Measurements from ENCODE around the gene CACNB2.
"Not testable (repeated sequence)": the region's sequence is repeated elsewhere in the genome, so short reads cannot be mapped to it uniquely, and the experiment has no call there.

Gene CACNB2

GRCh38 chr10:18144928-18145327 is 4.7 kb downstream of the CACNB2 start:
- no peak for TF ChIP-seq CTCF (IDR thresholded peaks at IDR 0.05)
- H3K27me3 ChIP-seq: peaks cover 46% of the 10 kb centered on the region
- no peak overlapping the region for H3K27ac ChIP-seq
- no peak overlapping the region for H3K4me3 ChIP-seq (ENCODE audit: low read depth in 1 of 2, low read length in 1 of 2)
- H3K4me1 ChIP-seq (ENCODE audit: control insufficient read depth in 1 of 2, insufficient read depth in 1 of 2, low read depth in 1 of 2, low read length in 1 of 2): peaks cover 17 to 18% of the 10 kb centered on the region in 2 experiments
- H3K9me3 ChIP-seq: no peaks in the 10 kb centered on the region
- H3K36me3 ChIP-seq: no peaks in the 10 kb centered on the region

GRCh38 chr10:18145652-18146051 is 5.4 kb downstream of the CACNB2 start:
- TF ChIP-seq CTCF (IDR thresholded peaks at IDR 0.05): no peak

GRCh38 chr10:18149196-18149800 is 9.1 kb downstream of the CACNB2 start:
- H3K27ac ChIP-seq: no peak overlapping the region
- no peaks in the 10 kb centered on the region for H3K36me3 ChIP-seq
- H3K4me3 ChIP-seq (ENCODE audit: low read depth in 1 of 2, low read length in 1 of 2): no peak overlapping the region
- peaks cover 3% of the 10 kb centered on the region for H3K27me3 ChIP-seq
- H3K4me1 ChIP-seq (ENCODE audit: control insufficient read depth in 1 of 2, insufficient read depth in 1 of 2, low read depth in 1 of 2, low read length in 1 of 2): no peaks in the 10 kb centered on the region
- H3K9me3 ChIP-seq: no peaks in the 10 kb centered on the region
- TF ChIP-seq CTCF (IDR thresholded peaks at IDR 0.05): no peak

More at GRCh38 chr10:18145652-18146051, 5.4 kb downstream of the CACNB2 start:
- Histone ChIP-seq H3K27ac (no peak overlapping the region), H3K36me3 (no peaks in the 10 kb centered on the region), H3K4me1 (ENCODE audit: control insufficient read depth in 1 of 2, insufficient read depth in 1 of 2, low read depth in 1 of 2, low read length in 1 of 2) (peaks cover 11 to 14% of the 10 kb centered on the region in 2 experiments), H3K27me3 (peaks cover 39% of the 10 kb centered on the region), H3K9me3 (no peaks in the 10 kb centered on the region), H3K4me3 (ENCODE audit: low read depth in 1 of 2, low read length in 1 of 2) (no peak overlapping the region)

GRCh38 chr10:18151356-18151890 is 11.2 kb downstream of the CACNB2 start:
- no peak overlapping the region for H3K4me3 ChIP-seq (ENCODE audit: low read depth in 1 of 2, low read length in 1 of 2)
- no peak for TF ChIP-seq CTCF (IDR thresholded peaks at IDR 0.05)

GRCh38 chr10:18153381-18153780 is 13.2 kb downstream of the CACNB2 start:
- H3K4me3 ChIP-seq (ENCODE audit: low read depth in 1 of 2, low read length in 1 of 2); H3K27ac ChIP-seq; H3K4me1 ChIP-seq (ENCODE audit: control insufficient read depth in 1 of 2, insufficient read depth in 1 of 2, low read depth in 1 of 2, low read length in 1 of 2); H3K9me3 ChIP-seq; H3K27me3 ChIP-seq; H3K36me3 ChIP-seq: not testable (repeated sequence)

More at GRCh38 chr10:18151356-18151890, 11.2 kb downstream of the CACNB2 start:
- Histone ChIP-seq H3K9me3 (no peaks in the 10 kb centered on the region), H3K4me1 (ENCODE audit: control insufficient read depth in 1 of 2, insufficient read depth in 1 of 2, low read depth in 1 of 2, low read length in 1 of 2) (no peaks in the 10 kb centered on the region), H3K27ac (no peak overlapping the region), H3K27me3 (no peaks in the 10 kb centered on the region), H3K36me3 (no peaks in the 10 kb centered on the region)

GRCh38 chr10:18155321-18155720 is 15.1 kb downstream of the CACNB2 start:
- no peak for TF ChIP-seq CTCF (IDR thresholded peaks at IDR 0.05)
- Histone ChIP-seq H3K27me3 (no peaks in the 10 kb centered on the region), H3K27ac (no peak overlapping the region)

GRCh38 chr10:18156797-18157196 is 16.6 kb downstream of the CACNB2 start:
- not testable (repeated sequence) for H3K4me1 ChIP-seq (ENCODE audit: control insufficient read depth in 1 of 2, insufficient read depth in 1 of 2, low read depth in 1 of 2, low read length in 1 of 2); H3K9me3 ChIP-seq; H3K27me3 ChIP-seq; H3K27ac ChIP-seq; H3K4me3 ChIP-seq (ENCODE audit: low read depth in 1 of 2, low read length in 1 of 2); H3K36me3 ChIP-seq

More at GRCh38 chr10:18155321-18155720, 15.1 kb downstream of the CACNB2 start:
- no peak overlapping the region for H3K4me3 ChIP-seq (ENCODE audit: low read depth in 1 of 2, low read length in 1 of 2)
- no peaks in the 10 kb centered on the region for H3K9me3 ChIP-seq
- no peaks in the 10 kb centered on the region for H3K4me1 ChIP-seq (ENCODE audit: control insufficient read depth in 1 of 2, insufficient read depth in 1 of 2, low read depth in 1 of 2, low read length in 1 of 2)
- no peaks in the 10 kb centered on the region for H3K36me3 ChIP-seq
